Activated naive CD8-positive, alpha-beta T cell treated with anti-CD3 and anti-CD28 coated beads, Interleukin-2, amount 50 U/mL, for 24 hours (primary cell): ENCODE measurements around the gene UBE4B.
"Not testable (repeated sequence)": the region's sequence is repeated elsewhere in the genome, so short reads cannot be mapped to it uniquely, and the experiment has no call there.

Experiments
- ATAC-seq: fragments of 150-1000 bp; cut with Tn5 transposase; one replicate; pipeline ENCODE4 v1.10.0; 2021
- DNase-seq: peaks from one replicate; pipeline ENCODE4 v3.0.0; 2021
- H3K27ac Mint-ChIP-seq: one replicate; pipeline ENCODE4 v1.8.0; 2021; ENCODE audit warnings: mild to moderate bottlenecking, mixed read lengths
- H3K27me3 Mint-ChIP-seq: one replicate; pipeline ENCODE4 v1.8.0; 2021; ENCODE audit warnings: mixed read lengths
- H3K36me3 Mint-ChIP-seq: one replicate; pipeline ENCODE4 v1.8.0; 2021; ENCODE audit warnings: low read depth, mixed read lengths
- H3K4me1 Mint-ChIP-seq: one replicate; pipeline ENCODE4 v1.8.0; 2021; ENCODE audit warnings: mixed read lengths
- H3K4me3 Mint-ChIP-seq: one replicate; pipeline ENCODE4 v1.8.0; 2021; ENCODE audit warnings: mild to moderate bottlenecking, moderate library complexity, mixed read lengths
- H3K9me3 Mint-ChIP-seq: one replicate; pipeline ENCODE4 v1.8.0; 2021; ENCODE audit warnings: mixed read lengths

UBE4B gene

DNA sequence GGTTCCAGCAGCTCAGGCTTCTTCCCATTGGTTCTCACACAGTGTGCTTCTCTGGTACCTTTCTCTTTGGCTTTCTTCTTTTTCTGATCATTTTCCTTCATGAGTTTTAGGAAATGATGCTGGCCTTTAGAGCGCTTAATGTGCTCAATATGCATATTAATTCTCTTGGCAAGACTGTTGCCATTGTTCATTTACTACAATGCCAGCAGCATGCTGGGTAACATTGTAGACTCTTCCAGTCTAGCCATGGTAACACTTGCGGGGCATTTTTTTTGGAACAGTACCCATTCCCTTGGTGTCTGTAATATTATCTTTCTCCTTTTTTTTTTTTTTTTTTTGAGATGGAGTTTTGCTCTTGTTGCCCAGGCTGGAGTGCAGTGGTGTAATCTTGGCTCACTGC lies 21.7 kb downstream of the UBE4B start:
- ATAC-seq (no peak), DNase-seq (no peak)
- Mint-ChIP-seq H3K4me3 (no peak overlapping the region), H3K9me3 (no peaks in the 10 kb centered on the region), H3K27me3 (no peaks in the 10 kb centered on the region), H3K4me1 (no peaks in the 10 kb centered on the region), H3K27ac (no peak overlapping the region), H3K36me3 (peaks cover 1% of the 10 kb centered on the region)

GRCh38 chr1:10056599-10056987 lies 23.8 kb downstream of the UBE4B start:
- H3K27ac Mint-ChIP-seq: no peak overlapping the region
- ATAC-seq (no peak), DNase-seq (no peak)
- no peak overlapping the region for H3K4me3 Mint-ChIP-seq
- no peaks in the 10 kb centered on the region for H3K9me3 Mint-ChIP-seq
- no peaks in the 10 kb centered on the region for H3K4me1 Mint-ChIP-seq
- H3K36me3 Mint-ChIP-seq: peaks cover 1% of the 10 kb centered on the region
- no peaks in the 10 kb centered on the region for H3K27me3 Mint-ChIP-seq

GRCh38 chr1:10057343-10057742 lies 24.6 kb downstream of the UBE4B start:
- no peaks in the 10 kb centered on the region for H3K9me3 Mint-ChIP-seq
- no peak overlapping the region for H3K4me3 Mint-ChIP-seq
- no peak for DNase-seq
- no peak overlapping the region for H3K27ac Mint-ChIP-seq
- ATAC-seq: no peak
- H3K4me1 Mint-ChIP-seq: no peaks in the 10 kb centered on the region
- H3K36me3 Mint-ChIP-seq: peaks cover 1% of the 10 kb centered on the region
- H3K27me3 Mint-ChIP-seq: no peaks in the 10 kb centered on the region

DNA sequence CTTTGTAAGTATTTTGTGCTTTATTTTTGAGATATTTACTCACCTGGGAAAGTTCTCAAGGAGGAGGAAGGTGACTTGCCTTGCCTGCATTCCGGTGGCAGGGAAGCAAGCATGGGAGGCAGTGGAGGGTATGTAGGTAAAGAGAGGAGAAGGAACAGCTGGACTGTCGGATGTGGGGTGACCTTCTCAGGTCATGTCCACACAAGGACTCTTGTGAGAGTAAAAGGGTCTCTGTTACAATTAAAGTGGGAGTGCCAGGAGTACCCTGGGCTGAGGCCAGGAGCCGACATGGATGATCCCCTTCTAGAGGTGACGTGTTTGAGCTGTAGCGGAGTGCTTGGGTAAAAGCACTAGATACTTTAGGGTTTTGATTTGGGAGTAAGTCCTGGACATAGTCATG lies 25.0 kb downstream of the UBE4B start:
- Mint-ChIP-seq H3K9me3 (no peaks in the 10 kb centered on the region), H3K36me3 (peaks cover 1% of the 10 kb centered on the region), H3K27me3 (no peaks in the 10 kb centered on the region), H3K4me3 (no peak overlapping the region), H3K27ac (no peak overlapping the region), H3K4me1 (no peaks in the 10 kb centered on the region)
- DNase-seq (no peak), ATAC-seq (no peak)

- Mint-ChIP-seq H3K36me3 (peaks cover 1% of the 10 kb centered on the region), H3K27me3 (no peaks in the 10 kb centered on the region), H3K9me3 (no peaks in the 10 kb centered on the region), H3K27ac (no peak overlapping the region), H3K4me3 (no peak overlapping the region), H3K4me1 (peaks cover 5% of the 10 kb centered on the region)
- ATAC-seq: no peak
- DNase-seq: no peak
These were observed 26.6 kb downstream of the UBE4B start for GRCh38 chr1:10059342-10059718.

- no peak for ATAC-seq
- Mint-ChIP-seq H3K27ac (no peak overlapping the region), H3K36me3 (peaks cover 1% of the 10 kb centered on the region), H3K4me3 (no peak overlapping the region), H3K9me3 (no peaks in the 10 kb centered on the region), H3K27me3 (no peaks in the 10 kb centered on the region), H3K4me1 (peaks cover 8% of the 10 kb centered on the region)
- DNase-seq: no peak
These were observed 27.7 kb downstream of the UBE4B start for GRCh38 chr1:10060311-10061100.

- H3K36me3 Mint-ChIP-seq: peaks cover 1% of the 10 kb centered on the region
- peaks cover 8% of the 10 kb centered on the region for H3K4me1 Mint-ChIP-seq
- H3K9me3 Mint-ChIP-seq: no peaks in the 10 kb centered on the region
- ATAC-seq (no peak), DNase-seq (no peak)
- no peaks in the 10 kb centered on the region for H3K27me3 Mint-ChIP-seq
- H3K27ac Mint-ChIP-seq: no peak overlapping the region
- no peak overlapping the region for H3K4me3 Mint-ChIP-seq
These were observed 28.5 kb downstream of the UBE4B start for GRCh38 chr1:10061276-10061675.

GRCh38 chr1:10063878-10064277 lies 31.1 kb downstream of the UBE4B start:
- DNase-seq (no peak), ATAC-seq (no peak)
- Mint-ChIP-seq H3K4me1 (peaks cover 12% of the 10 kb centered on the region), H3K27ac (no peak overlapping the region), H3K27me3 (no peaks in the 10 kb centered on the region), H3K4me3 (no peak overlapping the region), H3K9me3 (no peaks in the 10 kb centered on the region), H3K36me3 (no peaks in the 10 kb centered on the region)

- no peak for ATAC-seq
- Mint-ChIP-seq H3K4me3 (no peak overlapping the region), H3K27me3 (no peaks in the 10 kb centered on the region)
These were observed 31.9 kb downstream of the UBE4B start for GRCh38 chr1:10064416-10065343.

DNA sequence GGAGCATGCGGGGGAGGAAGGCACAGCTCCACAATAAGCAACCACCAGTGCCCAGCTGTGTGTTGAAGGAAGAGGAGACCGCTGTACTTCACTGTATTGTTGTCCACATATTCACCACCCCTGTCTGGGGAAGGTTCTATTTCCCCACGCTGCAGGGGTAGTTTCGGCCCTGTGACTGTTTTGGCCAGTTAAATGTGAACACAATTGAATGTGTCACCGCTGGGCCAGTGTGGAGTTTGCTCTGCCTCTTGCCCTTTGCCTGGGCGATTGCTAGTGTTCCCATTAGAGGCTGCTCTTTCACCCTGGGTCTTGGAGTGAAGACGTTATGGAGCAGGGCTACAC lies 32.6 kb downstream of the UBE4B start:
- DNase-seq: no peak

More at GRCh38 chr1:10064416-10065343, 31.9 kb downstream of the UBE4B start:
- Mint-ChIP-seq H3K27ac (no peak overlapping the region), H3K36me3 (no peaks in the 10 kb centered on the region), H3K9me3 (no peaks in the 10 kb centered on the region), H3K4me1 (peaks cover 12% of the 10 kb centered on the region)
- DNase-seq: no peak

DNA sequence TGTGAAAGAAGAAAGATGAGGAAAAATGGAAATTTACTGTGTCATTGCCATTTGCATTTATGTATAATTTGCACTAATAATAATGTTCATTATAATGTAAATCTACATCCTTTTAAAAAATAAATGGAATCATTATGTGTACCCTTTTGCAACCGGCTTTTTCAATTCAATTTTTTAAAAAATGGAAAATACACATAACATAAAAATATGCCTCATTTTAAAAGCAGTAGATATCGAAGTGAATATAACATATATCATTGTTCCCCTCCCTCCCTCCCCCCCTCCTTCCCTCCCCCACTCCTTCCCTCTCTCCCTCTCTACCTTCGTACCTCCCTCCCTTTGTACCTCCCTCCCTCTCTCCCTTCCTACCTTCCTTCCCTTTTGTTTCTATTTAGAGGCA lies 33.0 kb downstream of the UBE4B start:
- DNase-seq (no peak), ATAC-seq (no peak)
- H3K27ac Mint-ChIP-seq: no peak overlapping the region
- H3K4me1 Mint-ChIP-seq: peaks cover 12% of the 10 kb centered on the region
- H3K4me3 Mint-ChIP-seq: no peak overlapping the region
- H3K9me3 Mint-ChIP-seq: no peaks in the 10 kb centered on the region
- H3K36me3 Mint-ChIP-seq: no peaks in the 10 kb centered on the region
- no peaks in the 10 kb centered on the region for H3K27me3 Mint-ChIP-seq

More for the DNA sequence above, 32.6 kb downstream of the UBE4B start:
- Mint-ChIP-seq H3K4me1 (peaks cover 12% of the 10 kb centered on the region), H3K9me3 (no peaks in the 10 kb centered on the region), H3K4me3 (no peak overlapping the region), H3K27me3 (no peaks in the 10 kb centered on the region), H3K27ac (no peak overlapping the region), H3K36me3 (no peaks in the 10 kb centered on the region)
- no peak for ATAC-seq

- Mint-ChIP-seq H3K27me3 (no peaks in the 10 kb centered on the region), H3K4me3 (no peak overlapping the region), H3K36me3 (no peaks in the 10 kb centered on the region), H3K9me3 (no peaks in the 10 kb centered on the region), H3K4me1 (peaks cover 15% of the 10 kb centered on the region), H3K27ac (no peak overlapping the region)
- ATAC-seq (no peak), DNase-seq (no peak)
These were observed 36.0 kb downstream of the UBE4B start for GRCh38 chr1:10068605-10069294.

DNA sequence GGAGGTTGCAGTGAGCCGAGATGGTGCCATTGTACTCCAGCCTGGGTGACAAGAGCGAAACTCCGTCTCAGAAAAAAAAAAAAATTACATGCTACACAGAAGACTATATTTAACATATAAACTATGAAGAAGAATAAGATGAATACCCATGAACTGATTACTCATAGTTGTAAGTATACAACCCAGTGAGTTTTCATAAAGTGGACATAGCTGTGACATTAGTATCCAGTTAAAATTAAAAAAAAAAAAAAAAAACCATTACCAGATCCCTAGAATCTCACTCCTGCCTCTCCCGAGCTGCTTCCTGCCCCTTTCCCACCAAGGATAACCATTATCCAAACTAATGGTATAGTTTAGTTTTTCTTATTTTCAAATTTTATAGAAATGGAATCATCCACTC lies 37.4 kb downstream of the UBE4B start:
- no peak overlapping the region for H3K27ac Mint-ChIP-seq
- ATAC-seq (no peak), DNase-seq (no peak)
- H3K36me3 Mint-ChIP-seq: no peaks in the 10 kb centered on the region
- no peaks in the 10 kb centered on the region for H3K9me3 Mint-ChIP-seq
- H3K4me1 Mint-ChIP-seq: peaks cover 22% of the 10 kb centered on the region
- H3K4me3 Mint-ChIP-seq: no peak overlapping the region
- no peaks in the 10 kb centered on the region for H3K27me3 Mint-ChIP-seq

DNA sequence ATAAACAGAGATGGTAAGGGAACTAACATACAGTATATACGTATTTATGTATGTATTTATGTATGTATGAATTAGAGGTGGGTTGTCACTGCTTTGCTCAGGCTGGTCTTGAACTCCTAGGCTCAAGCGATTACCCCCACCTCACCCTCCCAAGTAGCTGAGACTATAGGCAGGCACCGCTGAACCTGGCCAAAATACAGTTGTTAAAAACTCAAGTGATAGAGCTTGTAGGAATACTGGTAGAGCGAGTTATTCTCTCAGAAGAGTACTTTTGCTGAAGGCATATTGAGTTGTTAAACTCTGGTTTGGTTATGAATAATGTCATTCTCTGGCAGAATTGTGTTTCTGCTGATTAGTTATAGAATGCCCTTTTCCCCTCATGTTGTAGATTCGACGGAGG lies 38.9 kb downstream of the UBE4B start:
- Mint-ChIP-seq H3K36me3 (peaks cover 2% of the 10 kb centered on the region), H3K9me3 (no peaks in the 10 kb centered on the region), H3K4me1 (peaks cover 23% of the 10 kb centered on the region), H3K4me3 (no peak overlapping the region), H3K27ac (no peak overlapping the region), H3K27me3 (no peaks in the 10 kb centered on the region)
- DNase-seq (no peak), ATAC-seq (no peak)

DNA sequence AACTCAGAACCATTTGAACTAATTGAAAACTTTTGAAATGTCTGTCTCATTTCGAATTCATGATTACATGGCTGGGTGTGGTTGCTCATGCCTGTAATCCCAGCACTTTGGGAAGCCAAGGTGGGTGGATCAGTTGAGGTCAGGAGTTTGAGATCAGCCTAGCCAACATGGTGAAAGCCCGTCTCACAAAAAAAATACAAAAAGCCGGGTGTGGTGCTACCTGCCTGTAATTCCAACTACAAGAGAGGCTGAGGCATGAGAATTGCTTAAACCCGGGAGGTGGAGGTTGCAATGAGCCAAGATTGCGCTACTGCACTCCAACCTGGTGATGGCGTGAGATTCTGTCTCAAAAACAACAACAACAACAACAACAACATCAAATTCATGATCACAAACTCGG lies 40.6 kb downstream of the UBE4B start:
- not testable (repeated sequence) for H3K27me3 Mint-ChIP-seq, DNase-seq, H3K27ac Mint-ChIP-seq, H3K9me3 Mint-ChIP-seq, H3K4me3 Mint-ChIP-seq, H3K36me3 Mint-ChIP-seq, ATAC-seq
- H3K4me1 Mint-ChIP-seq: peaks cover 19% of the 10 kb centered on the region
